Panc1 (cell line): ENCODE results near the gene SRC. TPM values are rescaled to one million over a fixed set of nuclear protein-coding genes. Genes with fewer than 3 reads are reported as not detected.

ENCODE experiments used
- ATAC-seq: fragments of 200-7000 bp; cut with Tn5 transposase; 2 replicates; pipeline ENCODE4 v1.9.1; 2020; ENCODE audit warnings: mild to moderate bottlenecking, moderate library complexity
- BruUV-seq: library from RNA; stranded (reverse); fragments of 400-500 nt; replicated peaks from 2 replicates; lab custom pipeline; 2021; lab: Mats Ljungman, UMichigan
- CTCF ChIA-PET: fragments of 300-600 bp; sonication (Branson Sonifier 250); formaldehyde crosslinking; loops from one replicate; lab custom pipeline; 2022; ENCODE audit warnings: antibody characterized with exemption; lab: Charles Lee
- POLR2A ChIA-PET: fragments of 300-600 bp; sonication (Branson Sonifier 250); formaldehyde crosslinking; loops from one replicate; lab custom pipeline; 2022; ENCODE audit warnings: antibody characterized with exemption; lab: Charles Lee
- DNase-seq: peaks from one replicate; pipeline ENCODE4 v3.0.0-alpha.2; 2010; ENCODE audit warnings: low read depth, low spot score
- H3K27ac ChIP-seq: 2 replicates; pipeline ENCODE4 v1.5.1; 2011; ENCODE audit warnings: mild to moderate bottlenecking, low read length, inconsistent platforms
- H3K27me3 ChIP-seq: fragments of 200-500 bp; sonication (Bioruptor generic); 2 replicates; pipeline ENCODE4 v1.6.0; 2014; ENCODE audit warnings: low read length, inconsistent platforms; ENCODE audit not compliant: control insufficient read depth, insufficient read depth
- H3K36me3 ChIP-seq: fragments of 200-500 bp; sonication (Bioruptor generic); 2 replicates; pipeline ENCODE4 v1.5.1; 2014; ENCODE audit warnings: inconsistent platforms, mild to moderate bottlenecking, low read length, moderate library complexity; ENCODE audit not compliant: control insufficient read depth, insufficient read depth
- H3K4me1 ChIP-seq: 2 replicates; pipeline ENCODE4 v1.5.1; 2011; ENCODE audit warnings: inconsistent platforms, mild to moderate bottlenecking, low read length, moderate library complexity; ENCODE audit not compliant: control insufficient read depth, insufficient read depth
- H3K4me3 ChIP-seq, 2 experiments: 2 replicates each; pipeline ENCODE4 v1.5.1; 2011 to 2012; ENCODE audit warnings: low read depth in 2 of 2, low read length in 2 of 2, mild to moderate bottlenecking in 2 of 2, inconsistent platforms in 1 of 2, moderate library complexity in 1 of 2
- H3K9me3 ChIP-seq: fragments of 200-500 bp; sonication (Bioruptor generic); 2 replicates; pipeline ENCODE4 v1.5.1; 2014; ENCODE audit warnings: low read depth, mild to moderate bottlenecking, inconsistent platforms, low read length, moderate library complexity; ENCODE audit not compliant: control insufficient read depth, insufficient read depth
- POLR2AphosphoS5 ChIP-seq: IDR thresholded peaks from 2 replicates; pipeline ENCODE4 v1.6.1; 2012; ENCODE audit warnings: mild to moderate bottlenecking, low read depth, low read length, moderate library complexity
- SIN3A ChIP-seq: IDR thresholded peaks from 2 replicates; pipeline ENCODE4 v1.6.1; 2012; ENCODE audit warnings: low read depth, mild to moderate bottlenecking, low read length, moderate library complexity, borderline replicate concordance; ENCODE audit not compliant: insufficient read depth
- TCF7L2 ChIP-seq: IDR thresholded peaks from 2 replicates; pipeline ENCODE4 v1.6.1; 2011; ENCODE audit warnings: mild to moderate bottlenecking, low read depth, low read length, inconsistent platforms
- in situ Hi-C: cut with HindIII; loops from 2 replicates; pipeline ENCODE4 v1.10.0; 2016; ENCODE audit warnings: low sequenced_read_pairs, low pct_unique_long_range_greater_than_20kb
- intact Hi-C: fragments of 100-400 bp; cut with micrococcal nuclease; formaldehyde crosslinking; loops from one replicate; pipeline ENCODE4 v1.10.0; 2022; ENCODE audit not compliant: unreplicated experiment
- total RNA-seq: library from RNA; stranded (reverse); gene quantifications from one replicate; pipeline ENCODE4 v1.2.1, GENCODE V29; 2021; ENCODE audit not compliant: unreplicated experiment
- TF ChIP-seq, protein P1 (sequence below): fragments of 450-650 bp; IDR thresholded peaks from 2 replicates; pipeline ENCODE4 v1.5.1; 2017; ENCODE audit warnings: mild to moderate bottlenecking
- TF ChIP-seq, protein P2 (sequence below), 2 experiments: IDR thresholded peaks; 2 replicates each; pipeline ENCODE4 v1.6.1; 2011 to 2012; ENCODE audit warnings: low read depth in 2 of 2, control low read depth in 1 of 2, low read length in 1 of 2, mild to moderate bottlenecking in 1 of 2, moderate library complexity in 1 of 2; ENCODE audit not compliant: insufficient read depth in 1 of 2

SRC gene
- total RNA-seq, 1 experiment from 2014 or later = 24.9 TPM

DNA sequence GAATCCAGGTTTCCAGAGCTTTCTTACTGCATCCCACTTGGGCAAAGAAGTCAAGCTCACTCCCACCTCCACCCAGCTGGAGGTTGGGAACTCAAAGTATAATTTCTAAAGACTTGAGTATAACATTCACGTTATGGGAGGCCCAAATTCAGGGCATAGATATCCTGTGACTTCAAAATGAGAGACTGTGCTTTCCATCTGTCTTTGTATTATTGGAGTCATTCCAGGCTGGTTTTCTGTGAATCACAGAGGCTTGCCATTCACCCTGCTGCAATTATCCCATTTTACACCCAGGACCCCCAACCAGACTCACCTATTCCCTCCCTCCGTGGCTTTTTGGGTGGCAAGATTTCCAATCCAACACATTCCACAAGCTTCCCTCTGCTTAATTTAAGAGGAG lies 19.3 kb upstream of the SRC start:
- BruUV-seq = no TSS peak
- DNase-seq = no peak
- TF ChIP-seq, protein P1, sequence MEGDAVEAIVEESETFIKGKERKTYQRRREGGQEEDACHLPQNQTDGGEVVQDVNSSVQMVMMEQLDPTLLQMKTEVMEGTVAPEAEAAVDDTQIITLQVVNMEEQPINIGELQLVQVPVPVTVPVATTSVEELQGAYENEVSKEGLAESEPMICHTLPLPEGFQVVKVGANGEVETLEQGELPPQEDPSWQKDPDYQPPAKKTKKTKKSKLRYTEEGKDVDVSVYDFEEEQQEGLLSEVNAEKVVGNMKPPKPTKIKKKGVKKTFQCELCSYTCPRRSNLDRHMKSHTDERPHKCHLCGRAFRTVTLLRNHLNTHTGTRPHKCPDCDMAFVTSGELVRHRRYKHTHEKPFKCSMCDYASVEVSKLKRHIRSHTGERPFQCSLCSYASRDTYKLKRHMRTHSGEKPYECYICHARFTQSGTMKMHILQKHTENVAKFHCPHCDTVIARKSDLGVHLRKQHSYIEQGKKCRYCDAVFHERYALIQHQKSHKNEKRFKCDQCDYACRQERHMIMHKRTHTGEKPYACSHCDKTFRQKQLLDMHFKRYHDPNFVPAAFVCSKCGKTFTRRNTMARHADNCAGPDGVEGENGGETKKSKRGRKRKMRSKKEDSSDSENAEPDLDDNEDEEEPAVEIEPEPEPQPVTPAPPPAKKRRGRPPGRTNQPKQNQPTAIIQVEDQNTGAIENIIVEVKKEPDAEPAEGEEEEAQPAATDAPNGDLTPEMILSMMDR = no peak
- TF ChIP-seq TCF7L2 (no peak), POLR2AphosphoS5 (no peak), SIN3A (no peak)
- TF ChIP-seq, protein P2, sequence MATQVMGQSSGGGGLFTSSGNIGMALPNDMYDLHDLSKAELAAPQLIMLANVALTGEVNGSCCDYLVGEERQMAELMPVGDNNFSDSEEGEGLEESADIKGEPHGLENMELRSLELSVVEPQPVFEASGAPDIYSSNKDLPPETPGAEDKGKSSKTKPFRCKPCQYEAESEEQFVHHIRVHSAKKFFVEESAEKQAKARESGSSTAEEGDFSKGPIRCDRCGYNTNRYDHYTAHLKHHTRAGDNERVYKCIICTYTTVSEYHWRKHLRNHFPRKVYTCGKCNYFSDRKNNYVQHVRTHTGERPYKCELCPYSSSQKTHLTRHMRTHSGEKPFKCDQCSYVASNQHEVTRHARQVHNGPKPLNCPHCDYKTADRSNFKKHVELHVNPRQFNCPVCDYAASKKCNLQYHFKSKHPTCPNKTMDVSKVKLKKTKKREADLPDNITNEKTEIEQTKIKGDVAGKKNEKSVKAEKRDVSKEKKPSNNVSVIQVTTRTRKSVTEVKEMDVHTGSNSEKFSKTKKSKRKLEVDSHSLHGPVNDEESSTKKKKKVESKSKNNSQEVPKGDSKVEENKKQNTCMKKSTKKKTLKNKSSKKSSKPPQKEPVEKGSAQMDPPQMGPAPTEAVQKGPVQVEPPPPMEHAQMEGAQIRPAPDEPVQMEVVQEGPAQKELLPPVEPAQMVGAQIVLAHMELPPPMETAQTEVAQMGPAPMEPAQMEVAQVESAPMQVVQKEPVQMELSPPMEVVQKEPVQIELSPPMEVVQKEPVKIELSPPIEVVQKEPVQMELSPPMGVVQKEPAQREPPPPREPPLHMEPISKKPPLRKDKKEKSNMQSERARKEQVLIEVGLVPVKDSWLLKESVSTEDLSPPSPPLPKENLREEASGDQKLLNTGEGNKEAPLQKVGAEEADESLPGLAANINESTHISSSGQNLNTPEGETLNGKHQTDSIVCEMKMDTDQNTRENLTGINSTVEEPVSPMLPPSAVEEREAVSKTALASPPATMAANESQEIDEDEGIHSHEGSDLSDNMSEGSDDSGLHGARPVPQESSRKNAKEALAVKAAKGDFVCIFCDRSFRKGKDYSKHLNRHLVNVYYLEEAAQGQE (IDR thresholded peaks at IDR 0.05; ENCODE audit: insufficient read depth in 1 of 2, low read depth in 2 of 2, low read length in 1 of 2) = no peak
- Histone ChIP-seq H3K4me3 (no peak overlapping the region), H3K9me3 (no peaks in the 10 kb centered on the region), H3K4me1 (no peaks in the 10 kb centered on the region), H3K36me3 (no peaks in the 10 kb centered on the region), H3K27me3 (no peaks in the 10 kb centered on the region), H3K27ac (no peak overlapping the region)
- CTCF ChIA-PET = no interaction called here
- in situ Hi-C loops = no loop called here
- POLR2A ChIA-PET = no interaction called here
- ATAC-seq = no peak
- intact Hi-C loops = no loop called here

DNA sequence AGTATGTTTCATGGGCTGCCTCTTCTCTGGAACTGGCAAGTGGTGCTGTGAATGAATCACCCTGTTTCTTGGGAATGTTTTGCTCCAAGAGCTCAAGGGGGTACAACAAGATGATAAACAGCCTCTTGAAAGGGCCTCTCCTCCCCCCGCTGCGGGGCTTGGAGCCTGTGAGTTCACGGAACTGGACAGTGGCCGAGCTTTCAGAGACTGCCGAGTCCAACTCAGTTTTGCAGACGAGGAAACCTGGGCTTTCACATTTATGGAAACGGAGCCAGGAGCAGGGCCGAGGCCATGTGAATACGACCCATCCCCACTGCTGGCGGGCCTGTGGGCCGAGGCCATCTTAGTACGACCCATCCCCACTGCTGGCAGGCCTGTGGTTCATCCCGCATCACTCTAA lies 18.2 kb upstream of the SRC start:
- Histone ChIP-seq H3K4me1 (no peaks in the 10 kb centered on the region), H3K36me3 (no peaks in the 10 kb centered on the region), H3K27me3 (no peaks in the 10 kb centered on the region), H3K4me3 (no peak overlapping the region), H3K9me3 (no peaks in the 10 kb centered on the region), H3K27ac (no peak overlapping the region)
- CTCF ChIA-PET = no interaction called here
- intact Hi-C loops = no loop called here
- in situ Hi-C loops = no loop called here
- no peak for DNase-seq
- TF ChIP-seq SIN3A (no peak), POLR2AphosphoS5 (no peak), TCF7L2 (no peak)
- TF ChIP-seq, protein P1 = no peak
- TF ChIP-seq, protein P2 (IDR thresholded peaks at IDR 0.05; ENCODE audit: insufficient read depth in 1 of 2, low read depth in 2 of 2, low read length in 1 of 2) = no peak
- POLR2A ChIA-PET = no interaction called here
- no TSS peak for BruUV-seq
- ATAC-seq = no peak
